ENCODE data around the gene MYO1E. TPM values are rescaled to one million over a fixed set of nuclear protein-coding genes. Genes with fewer than 3 reads are reported as not detected.

The MYO1E gene
- total and polyA plus RNA-seq, 2 of the 4 experiments (the other 2 are of a cell fraction): 13.4 to 37.3 TPM

- Histone ChIP-seq H4K20me1 (ENCODE audit: insufficient read depth, low read length) (no peaks in the 10 kb centered on the region), H3K36me3 (ENCODE audit: control insufficient read depth, insufficient read depth, low read length) (peaks cover 3% of the 10 kb centered on the region; the same call in 1 of the 2 replicates), H3K4me3 (ENCODE audit: insufficient read depth, low read depth, low read length) (no peak overlapping the region), H3K79me1 (ENCODE audit: low read depth in 1 of 2, low read length in 2 of 2) (peaks cover 6 to 25% of the 10 kb centered on the region in 2 experiments; a peak in 3 of 4 replicates), H2BK120ac (ENCODE audit: low read depth, low read length) (no peak overlapping the region), H3K18ac (ENCODE audit: low read depth, low read length) (no peak overlapping the region), H4K8ac (ENCODE audit: low read depth in 2 of 2, low read length in 2 of 2) (no peak overlapping the region), H2AK9ac (replicated peaks; ENCODE audit: low read depth, low read length, poor library complexity) (no peak overlapping the region), H4K5ac (ENCODE audit: low read depth, low read length) (no peak overlapping the region), H3K4ac (ENCODE audit: low read depth, low read length) (no peak overlapping the region), H3K23ac (ENCODE audit: low read depth, low read length) (no peak overlapping the region), H3K9ac (ENCODE audit: low read depth, low read length) (no peak overlapping the region), H3K4me2 (ENCODE audit: low read depth, low read length) (no peak overlapping the region), H4K91ac (ENCODE audit: insufficient read depth, low read depth, low read length) (no peak overlapping the region), H2BK20ac (ENCODE audit: low read depth, low read length) (no peak overlapping the region), H2BK5ac (ENCODE audit: low read depth, low read length, poor library complexity, severe bottlenecking) (no peak overlapping the region), H3K27me3 (ENCODE audit: control insufficient read depth, insufficient read depth, low read length) (no peaks in the 10 kb centered on the region), H3K9me3 (ENCODE audit: control insufficient read depth, insufficient read depth, low read length) (no peaks in the 10 kb centered on the region), H2AK5ac (ENCODE audit: low read depth, low read length) (no peak overlapping the region), H3K14ac (replicated peaks; ENCODE audit: low read depth, low read length) (no peak overlapping the region), H2AFZ (replicated peaks; ENCODE audit: low read length, poor library complexity) (no peak overlapping the region), H3K9me1 (ENCODE audit: insufficient read depth, low read length) (0 out of 2 replicates have a peak, but pooled peaks cover 8% of the 10 kb centered on the region), H3K4me1 (ENCODE audit: control insufficient read depth, insufficient read depth, low read length) (no peaks in the 10 kb centered on the region), H2BK15ac (ENCODE audit: low read depth, low read length) (no peak overlapping the region), H3K56ac (ENCODE audit: extremely low read depth, insufficient read depth, low read length) (no peak overlapping the region), H3K27ac (ENCODE audit: insufficient read depth, low read length) (no peak overlapping the region)
- BruUV-seq (replicated peaks): no TSS peak
- POLR2A ChIA-PET (ENCODE audit: unreplicated experiment): no interaction called here
- dilution Hi-C loops (cut with HindIII; ENCODE audit: low sequenced_read_pairs, unreplicated experiment) (no loop called here), intact Hi-C loops (cut with micrococcal nuclease) (no loop called here), in situ Hi-C loops (cut with MboI; ENCODE audit: low sequenced_read_pairs) (no loop called here)
- ATAC-seq (ENCODE audit: low read depth) (no peak), DNase-seq (no peak)
- CTCF ChIA-PET: no interaction called here
- TF ChIP-seq POLR2A (IDR thresholded peaks at IDR 0.05; ENCODE audit: low read depth, low read length) (no peak), BHLHE40 (IDR thresholded peaks at IDR 0.05; ENCODE audit: low read depth, low read length) (no peak), SMC3 (IDR thresholded peaks at IDR 0.05; ENCODE audit: low read depth, low read length) (no peak), MAZ (IDR thresholded peaks at IDR 0.05; ENCODE audit: borderline replicate concordance, low read depth, low read length) (no peak), FOS (IDR thresholded peaks at IDR 0.05; ENCODE audit: low read depth, low read length) (no peak), RCOR1 (IDR thresholded peaks at IDR 0.05; ENCODE audit: insufficient replicate concordance, low read length) (no peak), CEBPB (IDR thresholded peaks at IDR 0.05; ENCODE audit: low read depth, low read length) (no peak), MXI1 (IDR thresholded peaks at IDR 0.05; ENCODE audit: borderline replicate concordance, low read depth, low read length) (no peak), MAFK (IDR thresholded peaks at IDR 0.05; ENCODE audit: low read depth, low read length) (no peak), NFE2L2 (IDR thresholded peaks at IDR 0.05; ENCODE audit: low read depth, low read length) (no peak), CHD1 (IDR thresholded peaks at IDR 0.05; ENCODE audit: low read depth, low read length) (no peak), RFX5 (IDR thresholded peaks at IDR 0.05; ENCODE audit: low read depth, low read length) (no peak), RAD21 (IDR thresholded peaks at IDR 0.05; ENCODE audit: low read length) (no peak)
- TF ChIP-seq, protein P1, sequence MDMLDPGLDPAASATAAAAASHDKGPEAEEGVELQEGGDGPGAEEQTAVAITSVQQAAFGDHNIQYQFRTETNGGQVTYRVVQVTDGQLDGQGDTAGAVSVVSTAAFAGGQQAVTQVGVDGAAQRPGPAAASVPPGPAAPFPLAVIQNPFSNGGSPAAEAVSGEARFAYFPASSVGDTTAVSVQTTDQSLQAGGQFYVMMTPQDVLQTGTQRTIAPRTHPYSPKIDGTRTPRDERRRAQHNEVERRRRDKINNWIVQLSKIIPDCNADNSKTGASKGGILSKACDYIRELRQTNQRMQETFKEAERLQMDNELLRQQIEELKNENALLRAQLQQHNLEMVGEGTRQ (IDR thresholded peaks at IDR 0.05; ENCODE audit: low read depth, low read length): no peak
- TF ChIP-seq, protein P2, sequence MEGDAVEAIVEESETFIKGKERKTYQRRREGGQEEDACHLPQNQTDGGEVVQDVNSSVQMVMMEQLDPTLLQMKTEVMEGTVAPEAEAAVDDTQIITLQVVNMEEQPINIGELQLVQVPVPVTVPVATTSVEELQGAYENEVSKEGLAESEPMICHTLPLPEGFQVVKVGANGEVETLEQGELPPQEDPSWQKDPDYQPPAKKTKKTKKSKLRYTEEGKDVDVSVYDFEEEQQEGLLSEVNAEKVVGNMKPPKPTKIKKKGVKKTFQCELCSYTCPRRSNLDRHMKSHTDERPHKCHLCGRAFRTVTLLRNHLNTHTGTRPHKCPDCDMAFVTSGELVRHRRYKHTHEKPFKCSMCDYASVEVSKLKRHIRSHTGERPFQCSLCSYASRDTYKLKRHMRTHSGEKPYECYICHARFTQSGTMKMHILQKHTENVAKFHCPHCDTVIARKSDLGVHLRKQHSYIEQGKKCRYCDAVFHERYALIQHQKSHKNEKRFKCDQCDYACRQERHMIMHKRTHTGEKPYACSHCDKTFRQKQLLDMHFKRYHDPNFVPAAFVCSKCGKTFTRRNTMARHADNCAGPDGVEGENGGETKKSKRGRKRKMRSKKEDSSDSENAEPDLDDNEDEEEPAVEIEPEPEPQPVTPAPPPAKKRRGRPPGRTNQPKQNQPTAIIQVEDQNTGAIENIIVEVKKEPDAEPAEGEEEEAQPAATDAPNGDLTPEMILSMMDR (conservative IDR thresholded peaks at IDR 0.05; ENCODE audit: low read depth, low read length): no peak
- TF ChIP-seq, protein P3, sequence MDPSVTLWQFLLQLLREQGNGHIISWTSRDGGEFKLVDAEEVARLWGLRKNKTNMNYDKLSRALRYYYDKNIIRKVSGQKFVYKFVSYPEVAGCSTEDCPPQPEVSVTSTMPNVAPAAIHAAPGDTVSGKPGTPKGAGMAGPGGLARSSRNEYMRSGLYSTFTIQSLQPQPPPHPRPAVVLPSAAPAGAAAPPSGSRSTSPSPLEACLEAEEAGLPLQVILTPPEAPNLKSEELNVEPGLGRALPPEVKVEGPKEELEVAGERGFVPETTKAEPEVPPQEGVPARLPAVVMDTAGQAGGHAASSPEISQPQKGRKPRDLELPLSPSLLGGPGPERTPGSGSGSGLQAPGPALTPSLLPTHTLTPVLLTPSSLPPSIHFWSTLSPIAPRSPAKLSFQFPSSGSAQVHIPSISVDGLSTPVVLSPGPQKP (IDR thresholded peaks at IDR 0.05; ENCODE audit: borderline replicate concordance, low read depth, low read length): no peak
- no CpG with 5 or more reads among the region's 7 CpGs for whole genome bisulfite sequencing, 2 experiments (ENCODE audit: extremely low coverage in 2 of 2, insufficient read length in 1 of 2)
Measured at GRCh38 chr15:59262316-59262715, 110.4 kb downstream of the MYO1E start.

Measured in IMR-90 (cell line).